IMR-90 (cell line): ENCODE results near the gene AKR1A1.

Experiments used
- CTCF ChIP-seq: conservative IDR thresholded peaks from 2 replicates; pipeline ENCODE4 v1.5.1; 2012; ENCODE audit warnings: mild to moderate bottlenecking, low read depth, low read length, improper control_type of control experiment
- POLR2A ChIP-seq: IDR thresholded peaks from 2 replicates; pipeline ENCODE4 v1.6.1; 2012; ENCODE audit warnings: mild to moderate bottlenecking, low read depth, low read length
- SMC3 ChIP-seq: fragments of 150-350 bp; IDR thresholded peaks from 2 replicates; pipeline ENCODE4 v1.6.1; 2016; ENCODE audit warnings: low read depth, mild to moderate bottlenecking, antibody characterized with exemption, low read length, moderate library complexity

GRCh38 chr1:45615885-45616284 lies 65.3 kb downstream of the AKR1A1 start:
- no peak for TF ChIP-seq CTCF
- TF ChIP-seq POLR2A, result no peak
- no peak for TF ChIP-seq SMC3
